Measurements from ENCODE around the gene SLC16A12.

Gene SLC16A12

DNA sequence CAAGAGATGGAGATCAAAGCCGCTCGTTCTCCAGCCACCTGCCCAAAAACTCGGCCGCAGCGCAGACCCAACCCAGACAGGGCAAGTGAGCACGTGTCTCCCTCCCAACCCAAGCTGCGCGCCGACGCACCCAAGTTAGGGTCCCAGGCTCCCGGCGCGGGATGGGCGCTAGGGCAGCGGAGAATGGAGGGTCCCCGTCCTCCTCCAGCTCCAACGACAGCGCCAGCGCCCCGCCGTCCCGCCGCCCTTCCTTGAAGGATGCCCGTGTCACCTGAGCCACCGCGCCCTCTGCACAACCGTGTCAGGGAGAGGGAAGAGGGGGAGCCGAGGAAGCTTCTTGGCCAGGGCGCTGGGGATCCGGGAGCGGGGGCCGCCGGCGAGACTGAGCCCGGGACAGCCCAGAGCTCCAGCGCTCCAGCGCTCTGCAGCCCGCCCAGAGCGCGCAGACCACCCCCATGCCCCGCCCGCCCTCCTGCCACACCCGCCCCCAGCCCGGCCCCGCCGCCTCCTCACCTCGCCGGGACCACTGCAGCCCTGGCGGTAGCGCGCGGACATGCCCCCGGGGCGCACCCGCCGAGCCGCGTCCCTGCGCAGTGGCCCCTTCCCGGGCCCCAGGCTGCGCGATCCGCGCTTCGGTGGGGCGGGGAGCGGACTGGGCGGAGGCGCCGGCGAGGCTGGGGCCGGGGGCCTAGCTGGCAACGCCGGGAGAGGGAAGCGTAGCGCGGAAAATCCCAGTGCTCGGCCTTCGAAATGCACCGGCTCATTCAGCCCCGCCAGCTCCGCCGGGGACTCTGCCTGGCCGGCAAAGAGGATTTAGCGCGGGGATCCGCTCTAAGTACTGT is at the start of gene SLC16A12:
SLC16A12 (minus strand) TSS at position 424 of the 842 bp plus-strand sequence. CDS start 73,016 bp downstream, outside the sequence.
- no peak for DNase-seq (ENCODE audit: low read depth, low spot score)

DNA sequence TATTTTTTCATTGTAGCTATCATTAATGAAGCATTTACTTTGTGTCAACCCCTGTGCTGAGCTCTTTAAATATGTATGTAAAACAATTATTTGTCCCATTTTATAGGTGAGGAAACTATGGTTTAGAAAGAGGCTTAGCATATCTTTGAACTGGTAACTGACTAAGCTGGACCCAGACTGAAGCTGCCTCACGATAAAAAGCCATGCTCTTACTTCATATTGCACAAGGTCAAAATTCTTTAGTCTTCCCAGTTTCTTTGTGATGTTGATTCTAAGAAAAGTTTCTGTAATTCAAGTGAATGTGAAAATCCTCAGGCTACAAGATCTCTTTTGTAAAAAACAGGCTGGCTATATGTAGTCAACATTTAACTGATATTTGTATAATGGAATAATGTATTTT is 46.6 kb upstream of the SLC16A12 start:
- no peak for DNase-seq (ENCODE audit: low read depth, low spot score)

DNA sequence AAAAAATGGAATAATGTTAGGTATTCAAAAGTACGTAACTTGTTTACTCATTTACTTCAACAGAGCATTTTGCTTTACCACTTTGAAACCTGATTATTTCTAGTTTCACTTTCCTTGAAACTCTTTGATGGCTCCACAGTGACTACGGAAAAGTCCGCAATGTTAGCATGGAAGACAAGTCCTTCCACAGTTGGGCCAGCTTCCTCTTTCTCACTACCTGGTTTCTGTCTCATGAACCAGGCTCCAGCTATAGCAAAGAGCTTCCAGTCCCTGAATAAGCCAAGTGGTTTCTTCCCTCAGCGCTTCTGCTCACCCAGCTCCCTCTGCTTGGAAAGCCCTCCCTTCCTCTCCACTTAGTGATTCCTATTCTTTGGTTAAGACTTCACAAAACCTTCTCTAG is 44.8 kb upstream of the SLC16A12 start:
- no peak for DNase-seq (ENCODE audit: low read depth, low spot score)

GRCh38 chr10:89576696-89577095 is 41.3 kb upstream of the SLC16A12 start:
- no peak for DNase-seq (ENCODE audit: low read depth, low spot score)

DNA sequence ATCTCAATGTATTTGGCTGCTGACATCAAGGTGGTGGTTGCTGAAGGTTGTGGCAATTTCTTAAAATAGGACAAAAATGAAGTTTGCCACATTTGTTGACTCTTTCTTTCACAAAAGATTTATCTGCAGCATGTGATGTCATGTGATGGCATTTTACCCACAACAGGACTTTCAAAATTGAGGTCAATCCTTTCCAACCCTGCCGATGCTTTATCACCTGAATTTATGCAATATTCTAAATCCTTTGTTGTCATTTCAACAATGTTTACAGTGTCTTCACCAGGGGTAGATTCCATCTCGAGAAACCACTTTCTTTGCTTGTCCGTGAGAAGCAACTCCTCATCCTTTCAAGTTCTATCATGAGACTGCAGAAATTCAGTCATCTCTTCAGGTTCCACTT is 40.6 kb upstream of the SLC16A12 start:
- DNase-seq (ENCODE audit: low read depth, low spot score), result no peak

DNA sequence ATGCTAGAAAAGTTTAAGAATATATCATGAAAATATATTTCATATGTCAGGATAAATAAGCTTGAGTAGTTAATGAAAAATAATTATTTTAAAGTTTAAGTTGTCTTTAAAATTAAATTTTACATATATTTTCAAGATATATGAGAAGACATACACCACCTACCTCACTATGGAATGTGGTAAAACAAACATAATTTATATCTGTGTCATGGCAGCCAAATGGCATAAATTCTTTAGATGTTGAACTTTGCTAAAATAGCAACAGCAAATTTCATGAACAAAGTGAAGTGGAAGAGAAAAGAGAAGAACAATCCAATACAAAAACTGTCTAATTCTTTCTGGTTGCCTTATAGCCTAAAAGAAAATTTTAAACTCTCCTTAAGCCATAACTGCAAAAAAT is 39.6 kb upstream of the SLC16A12 start:
- DNase-seq (ENCODE audit: low read depth, low spot score), result no peak

GRCh38 chr10:89574368-89574767 is 39.0 kb upstream of the SLC16A12 start:
- DNase-seq (ENCODE audit: low read depth, low spot score), result no peak

GRCh38 chr10:89567576-89568245 is 32.3 kb upstream of the SLC16A12 start:
- DNase-seq (ENCODE audit: low read depth, low spot score), result no peak

DNA sequence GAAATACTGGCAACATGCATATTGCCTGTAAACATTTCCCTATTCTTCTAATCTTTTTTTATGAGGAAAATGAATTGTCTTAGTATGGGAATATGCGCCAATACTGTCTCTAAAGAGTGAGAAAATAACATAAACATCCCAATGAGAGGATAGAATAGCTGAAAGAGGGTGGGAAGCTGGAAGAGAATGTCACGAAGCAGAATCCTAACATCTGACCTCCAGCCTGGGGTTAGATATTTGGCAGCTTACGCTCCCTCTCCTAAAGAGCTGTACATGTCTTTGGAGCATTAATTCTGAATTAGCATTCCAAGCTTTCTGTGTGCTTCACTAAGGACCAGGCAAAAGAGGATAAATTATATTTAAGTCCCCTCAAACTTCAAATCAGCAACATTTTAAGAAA is 31.6 kb upstream of the SLC16A12 start:
- no peak for DNase-seq (ENCODE audit: low read depth, low spot score)

- DNase-seq (ENCODE audit: low read depth, low spot score), result no peak
These were observed 30.9 kb upstream of the SLC16A12 start for GRCh38 chr10:89566095-89566950.

DNA sequence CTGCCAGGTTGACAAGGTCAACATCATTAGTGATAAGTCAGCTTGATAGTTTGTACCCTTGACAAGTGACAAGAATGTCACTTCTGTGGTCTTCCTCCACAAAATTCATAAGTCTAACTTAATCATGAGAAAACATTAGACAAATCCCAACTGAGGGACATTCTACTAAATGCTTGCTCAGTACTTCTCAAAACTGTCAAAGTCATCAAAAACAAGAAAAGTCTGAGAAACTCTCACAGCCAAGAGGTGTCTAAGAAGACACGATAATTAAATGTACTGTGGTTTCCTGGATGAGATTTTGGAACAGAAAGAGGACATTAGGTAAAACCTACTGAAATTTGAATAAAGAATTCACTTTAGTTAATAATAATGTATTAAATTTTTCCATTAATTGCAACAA is 29.8 kb upstream of the SLC16A12 start:
- DNase-seq (ENCODE audit: low read depth, low spot score), result no peak

- no peak for DNase-seq (ENCODE audit: low read depth, low spot score)
These were observed 28.6 kb upstream of the SLC16A12 start for GRCh38 chr10:89563861-89564478.

DNA sequence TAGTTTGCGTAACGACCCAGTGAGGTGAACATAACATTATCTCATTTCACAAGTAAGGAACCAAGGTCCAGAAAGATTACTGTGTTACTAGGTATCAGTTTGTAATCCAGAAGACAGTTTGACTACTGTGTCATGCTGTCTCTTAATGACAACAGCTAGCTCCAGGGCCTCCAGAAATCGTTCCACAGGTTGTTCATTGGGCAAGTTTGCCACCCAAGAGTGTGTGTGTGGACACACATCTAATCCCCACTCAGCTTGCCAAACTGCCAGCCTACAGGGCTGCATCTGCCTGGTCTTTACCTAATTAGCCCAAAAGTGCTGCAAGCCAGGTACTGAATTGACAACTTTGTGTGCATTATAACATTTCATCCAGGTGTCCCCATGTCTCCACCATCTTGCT is 27.9 kb upstream of the SLC16A12 start:
- DNase-seq (ENCODE audit: low read depth, low spot score), result no peak

- no peak for DNase-seq (ENCODE audit: low read depth, low spot score)
These were observed 21.2 kb upstream of the SLC16A12 start for GRCh38 chr10:89556600-89556999.

- no peak for DNase-seq (ENCODE audit: low read depth, low spot score)
These were observed 20.5 kb upstream of the SLC16A12 start for GRCh38 chr10:89555688-89556445.

GRCh38 chr10:89554433-89554832 is 19.0 kb upstream of the SLC16A12 start:
- no peak for DNase-seq (ENCODE audit: low read depth, low spot score)

DNA sequence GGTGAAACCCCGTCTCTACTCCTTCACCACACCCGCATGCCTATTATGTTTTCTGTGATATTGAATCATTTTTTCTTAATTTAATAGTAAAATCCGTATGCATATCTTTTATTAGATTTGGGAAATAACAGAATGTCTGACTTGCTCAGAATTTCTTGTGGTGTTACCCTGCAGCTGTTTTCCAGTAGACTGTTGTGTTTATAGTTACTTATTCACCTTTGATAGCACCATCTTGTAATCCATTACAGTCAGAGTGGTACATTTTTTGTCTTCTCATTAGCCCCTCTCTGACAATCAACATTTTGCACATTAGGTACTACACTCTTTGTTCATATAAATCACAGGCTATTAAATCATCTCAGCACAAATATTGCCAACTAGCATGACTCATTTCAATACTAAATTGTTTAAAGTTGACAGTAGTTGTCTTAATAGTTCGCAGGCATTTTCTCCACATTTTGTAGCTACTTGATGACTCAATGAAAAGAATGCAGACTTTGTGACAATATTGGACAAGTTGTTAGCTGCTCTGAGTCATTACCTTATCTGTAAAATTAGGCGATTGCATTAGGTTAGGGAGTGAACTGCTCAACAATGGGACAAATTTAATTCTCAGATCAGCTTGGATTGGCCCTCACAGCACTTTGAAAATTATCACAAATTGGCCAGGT is 17.8 kb upstream of the SLC16A12 start:
- no peak for DNase-seq (ENCODE audit: low read depth, low spot score)

GRCh38 chr10:89552213-89552612 is 16.8 kb upstream of the SLC16A12 start:
- DNase-seq (ENCODE audit: low read depth, low spot score), result no peak

DNA sequence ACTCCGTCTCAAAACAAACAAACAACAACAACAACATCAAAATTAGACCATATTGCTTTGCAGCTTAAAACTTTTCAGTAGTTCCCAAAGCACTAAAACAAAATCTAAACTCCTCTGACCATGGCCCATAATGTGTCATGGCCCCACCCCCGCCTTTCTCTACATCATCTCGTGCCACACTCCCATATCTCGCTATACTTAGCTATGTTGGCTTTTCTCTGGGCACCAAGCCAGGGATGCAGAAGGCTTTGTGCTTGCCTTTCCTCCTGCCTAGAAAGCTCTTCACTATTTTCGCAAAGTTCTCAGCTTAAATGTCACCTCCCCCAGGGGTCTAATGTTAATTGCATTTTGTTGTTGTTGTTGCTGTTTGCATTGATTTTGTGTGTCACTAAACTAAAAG is 15.1 kb upstream of the SLC16A12 start:
- no peak for DNase-seq (ENCODE audit: low read depth, low spot score)

GRCh38 chr10:89549510-89549909 is 14.1 kb upstream of the SLC16A12 start:
- no peak for DNase-seq (ENCODE audit: low read depth, low spot score)
